OCI-LY1 (cell line): Measurements from ENCODE around the gene PRUNE2.

ENCODE experiments used
- H2AFZ ChIP-seq: fragments of 200-600 bp; sonication (generic), shearing (Covaris generic); 2 replicates; pipeline ENCODE4 v1.6.0; 2014; ENCODE audit warnings: antibody characterized with exemption, mild to moderate bottlenecking, low read length
- H3F3A ChIP-seq: fragments of 200-600 bp; sonication (generic), shearing (Covaris generic); 2 replicates; pipeline ENCODE4 v1.6.0; 2014; ENCODE audit warnings: mild to moderate bottlenecking, antibody characterized with exemption, low read length, moderate library complexity; ENCODE audit not compliant: insufficient read depth
- H3K27ac ChIP-seq: fragments of 200-600 bp; sonication (generic); 2 replicates; pipeline ENCODE4 v1.5.1; 2014; ENCODE audit warnings: low read length, mixed run types, mild to moderate bottlenecking, low read depth; ENCODE audit not compliant: poor library complexity, severe bottlenecking
- H3K27me3 ChIP-seq: fragments of 200-600 bp; sonication (generic); 2 replicates; pipeline ENCODE4 v1.6.0; 2014; ENCODE audit warnings: antibody characterized with exemption, mild to moderate bottlenecking, low read length, moderate library complexity; ENCODE audit not compliant: insufficient read depth
- H3K36me3 ChIP-seq: fragments of 200-600 bp; sonication (generic); 2 replicates; pipeline ENCODE4 v1.6.1; 2014; ENCODE audit warnings: mild to moderate bottlenecking, antibody characterized with exemption, low read length, moderate library complexity, mixed read lengths; ENCODE audit not compliant: insufficient read depth
- H3K4me1 ChIP-seq: fragments of 200-600 bp; sonication (generic); 2 replicates; pipeline ENCODE4 v1.5.1; 2014; ENCODE audit warnings: mild to moderate bottlenecking, low read length, moderate library complexity; ENCODE audit not compliant: insufficient read depth, severe bottlenecking
- H3K4me2 ChIP-seq: fragments of 200-600 bp; sonication (generic), shearing (Covaris generic); 2 replicates; pipeline ENCODE4 v1.6.1; 2014; ENCODE audit warnings: low read length
- H3K4me3 ChIP-seq: fragments of 200-600 bp; sonication (generic); 2 replicates; pipeline ENCODE4 v1.5.1; 2014; ENCODE audit warnings: low read length, low read depth, mild to moderate bottlenecking, mixed read lengths; ENCODE audit not compliant: poor library complexity, severe bottlenecking
- H3K79me2 ChIP-seq: fragments of 200-600 bp; shearing (Covaris generic); 2 replicates; pipeline ENCODE4 v1.6.1; 2016; ENCODE audit warnings: mixed run types, low read length, mixed read lengths; ENCODE audit not compliant: insufficient read depth
- H3K9ac ChIP-seq: fragments of 200-600 bp; sonication (generic), shearing (Covaris generic); 2 replicates; pipeline ENCODE4 v1.6.1; 2014; ENCODE audit warnings: mild to moderate bottlenecking, low read length, mixed read lengths
- H3K9me2 ChIP-seq: fragments of 200-600 bp; sonication (generic), shearing (Covaris generic); 2 replicates; pipeline ENCODE4 v1.6.1; 2014; ENCODE audit warnings: low read depth, mild to moderate bottlenecking, low read length, mixed read lengths
- H3K9me3 ChIP-seq: fragments of 200-600 bp; shearing (Covaris generic); 2 replicates; pipeline ENCODE4 v1.6.1; 2014; ENCODE audit warnings: low read length, mixed read lengths
- H4K20me1 ChIP-seq: fragments of 200-600 bp; sonication (generic), shearing (Covaris generic); 2 replicates; pipeline ENCODE4 v1.6.0; 2016; ENCODE audit warnings: mild to moderate bottlenecking, low read length; ENCODE audit not compliant: insufficient read depth
- CTCF ChIP-seq: fragments of 200-600 bp; sonication (generic), shearing (Covaris generic); IDR thresholded peaks from 2 replicates; pipeline ENCODE4 v1.5.1; 2017; ENCODE audit warnings: mild to moderate bottlenecking, antibody characterized with exemption, low read length, moderate library complexity, mixed read lengths
- EZH2 ChIP-seq: fragments of 200-600 bp; sonication (generic), shearing (Covaris generic); IDR thresholded peaks from 2 replicates; pipeline ENCODE4 v1.8.0; 2017; ENCODE audit warnings: borderline replicate concordance, mixed run types, mild to moderate bottlenecking, antibody characterized with exemption, low read length, moderate library complexity, mixed read lengths

PRUNE2 gene

GRCh38 chr9:76916231-76916630 lies 10.3 kb upstream of the PRUNE2 start:
- no peaks in the 10 kb centered on the region for H3K9me2 ChIP-seq
- H3K4me1 ChIP-seq, result no peaks in the 10 kb centered on the region
- no peak overlapping the region for H3K9ac ChIP-seq
- no peaks in the 10 kb centered on the region for H3K27me3 ChIP-seq
- H3K4me3 ChIP-seq, result no peak overlapping the region
- H3K4me2 ChIP-seq, result no peak overlapping the region
- no peaks in the 10 kb centered on the region for H3K79me2 ChIP-seq
- no peaks in the 10 kb centered on the region for H3K36me3 ChIP-seq
- TF ChIP-seq EZH2 (no peak), CTCF (no peak)
- no peaks in the 10 kb centered on the region for H4K20me1 ChIP-seq
- no peak overlapping the region for H2AFZ ChIP-seq
- no peak overlapping the region for H3K27ac ChIP-seq
- H3F3A ChIP-seq, result no peaks in the 10 kb centered on the region
- no peaks in the 10 kb centered on the region for H3K9me3 ChIP-seq

GRCh38 chr9:76913467-76913866 lies 7.6 kb upstream of the PRUNE2 start:
- TF ChIP-seq CTCF (no peak), EZH2 (no peak)
- Histone ChIP-seq H3K4me2 (no peak overlapping the region), H2AFZ (no peak overlapping the region)

GRCh38 chr9:76912636-76913275 lies 6.8 kb upstream of the PRUNE2 start:
- H4K20me1 ChIP-seq, result no peaks in the 10 kb centered on the region
- H3K36me3 ChIP-seq, result no peaks in the 10 kb centered on the region
- H3K4me3 ChIP-seq, result no peak overlapping the region
- H2AFZ ChIP-seq, result no peak overlapping the region
- H3K27me3 ChIP-seq, result no peaks in the 10 kb centered on the region
- no peaks in the 10 kb centered on the region for H3K9me2 ChIP-seq
- H3K27ac ChIP-seq, result no peak overlapping the region
- no peaks in the 10 kb centered on the region for H3K79me2 ChIP-seq
- H3K4me1 ChIP-seq, result no peaks in the 10 kb centered on the region
- no peaks in the 10 kb centered on the region for H3F3A ChIP-seq
- TF ChIP-seq CTCF (no peak), EZH2 (no peak)
- H3K9ac ChIP-seq, result no peak overlapping the region
- H3K4me2 ChIP-seq, result no peak overlapping the region
- H3K9me3 ChIP-seq, result no peaks in the 10 kb centered on the region

More at GRCh38 chr9:76913467-76913866, 7.6 kb upstream of the PRUNE2 start:
- H3K9me2 ChIP-seq, result no peaks in the 10 kb centered on the region
- H3K27me3 ChIP-seq, result no peaks in the 10 kb centered on the region
- H3K9ac ChIP-seq, result no peak overlapping the region
- no peaks in the 10 kb centered on the region for H3K79me2 ChIP-seq
- no peaks in the 10 kb centered on the region for H4K20me1 ChIP-seq
- H3K36me3 ChIP-seq, result no peaks in the 10 kb centered on the region
- no peaks in the 10 kb centered on the region for H3K4me1 ChIP-seq
- no peaks in the 10 kb centered on the region for H3K9me3 ChIP-seq
- H3F3A ChIP-seq, result no peaks in the 10 kb centered on the region
- no peak overlapping the region for H3K27ac ChIP-seq
- no peak overlapping the region for H3K4me3 ChIP-seq
